Retinal pigment epithelial cell (primary cell): ENCODE results near the gene TMEM237.
A peak's percentile ranks its signal among the peaks of the same experiment; 100 is the strongest.

ENCODE experiments used
- DNase-seq: peaks from one replicate; pipeline ENCODE4 v3.0.0-alpha.2; 2010; ENCODE audit warnings: low read depth
- H3K4me3 ChIP-seq: 2 replicates; pipeline ENCODE4 v1.5.1; 2011; ENCODE audit warnings: mild to moderate bottlenecking, low read length, control low read depth, moderate library complexity
- TF ChIP-seq, protein P1 (sequence below): conservative IDR thresholded peaks from 2 replicates; pipeline ENCODE4 v1.5.1; 2011; ENCODE audit warnings: low read depth, low read length, control low read depth, inconsistent platforms

Gene TMEM237

DNA sequence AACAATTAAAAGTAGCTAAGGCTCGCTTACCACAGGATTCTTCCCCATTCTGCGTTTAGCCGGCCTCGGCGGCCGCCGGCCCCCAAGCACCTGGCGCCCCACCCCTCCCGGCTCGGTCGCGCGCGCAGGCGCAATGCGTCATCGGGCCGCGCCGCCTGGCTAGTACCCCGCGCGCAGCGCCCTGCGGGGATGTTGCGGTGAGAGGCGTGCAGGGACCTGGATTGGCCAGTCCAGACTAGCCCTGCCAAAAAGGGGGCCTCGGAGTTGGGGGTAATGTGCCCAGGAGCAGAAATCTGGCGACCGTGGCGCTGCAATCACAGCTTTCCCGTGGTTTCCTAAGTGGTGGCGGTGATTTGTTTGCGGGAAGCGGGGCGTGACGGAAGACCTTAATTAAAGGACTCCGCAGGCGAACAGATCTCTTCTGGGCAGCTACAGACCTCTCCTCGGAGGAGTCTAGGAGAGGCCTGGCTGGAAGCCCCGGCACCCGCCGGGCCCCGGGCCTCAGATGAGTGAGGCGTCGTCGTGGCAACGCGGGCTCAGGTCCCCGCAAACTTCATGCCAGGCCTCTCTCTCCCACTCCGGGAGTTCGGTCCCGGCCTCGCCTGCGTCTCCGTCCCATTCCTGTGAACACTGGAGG, 606 bp downstream of the TMEM237 start:
- TF ChIP-seq, protein P1, sequence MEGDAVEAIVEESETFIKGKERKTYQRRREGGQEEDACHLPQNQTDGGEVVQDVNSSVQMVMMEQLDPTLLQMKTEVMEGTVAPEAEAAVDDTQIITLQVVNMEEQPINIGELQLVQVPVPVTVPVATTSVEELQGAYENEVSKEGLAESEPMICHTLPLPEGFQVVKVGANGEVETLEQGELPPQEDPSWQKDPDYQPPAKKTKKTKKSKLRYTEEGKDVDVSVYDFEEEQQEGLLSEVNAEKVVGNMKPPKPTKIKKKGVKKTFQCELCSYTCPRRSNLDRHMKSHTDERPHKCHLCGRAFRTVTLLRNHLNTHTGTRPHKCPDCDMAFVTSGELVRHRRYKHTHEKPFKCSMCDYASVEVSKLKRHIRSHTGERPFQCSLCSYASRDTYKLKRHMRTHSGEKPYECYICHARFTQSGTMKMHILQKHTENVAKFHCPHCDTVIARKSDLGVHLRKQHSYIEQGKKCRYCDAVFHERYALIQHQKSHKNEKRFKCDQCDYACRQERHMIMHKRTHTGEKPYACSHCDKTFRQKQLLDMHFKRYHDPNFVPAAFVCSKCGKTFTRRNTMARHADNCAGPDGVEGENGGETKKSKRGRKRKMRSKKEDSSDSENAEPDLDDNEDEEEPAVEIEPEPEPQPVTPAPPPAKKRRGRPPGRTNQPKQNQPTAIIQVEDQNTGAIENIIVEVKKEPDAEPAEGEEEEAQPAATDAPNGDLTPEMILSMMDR = no peak
- DNase-seq = peak; percentile 29
- H3K4me3 ChIP-seq = peak overlapping the region; percentile 93

DNA sequence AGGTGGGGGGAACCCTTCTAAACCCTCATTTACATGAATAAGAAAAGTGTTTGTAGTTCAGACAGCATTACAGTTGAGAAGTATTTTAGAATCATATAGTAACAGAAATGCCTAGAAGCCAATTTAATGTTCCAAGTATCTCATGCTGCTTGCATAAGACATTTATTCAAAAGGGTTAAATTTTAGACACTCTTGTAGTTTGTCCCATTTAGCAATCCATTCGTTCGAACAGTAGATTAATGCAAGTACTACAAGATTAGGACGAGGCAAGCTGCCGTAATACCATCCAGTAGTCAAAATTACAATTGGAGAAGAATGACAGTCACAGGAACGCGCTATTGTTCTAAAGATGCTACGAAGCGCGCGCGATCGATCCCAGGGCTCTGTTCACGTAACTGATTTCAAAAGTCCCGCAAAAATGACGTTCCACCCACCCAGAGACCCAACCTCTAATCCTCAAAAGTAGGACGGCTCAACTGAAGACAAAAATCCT, 1.2 kb downstream of the TMEM237 start:
- TF ChIP-seq, protein P1 = no peak
- peak overlapping the region; percentile 93 for H3K4me3 ChIP-seq
- DNase-seq = no peak

DNA sequence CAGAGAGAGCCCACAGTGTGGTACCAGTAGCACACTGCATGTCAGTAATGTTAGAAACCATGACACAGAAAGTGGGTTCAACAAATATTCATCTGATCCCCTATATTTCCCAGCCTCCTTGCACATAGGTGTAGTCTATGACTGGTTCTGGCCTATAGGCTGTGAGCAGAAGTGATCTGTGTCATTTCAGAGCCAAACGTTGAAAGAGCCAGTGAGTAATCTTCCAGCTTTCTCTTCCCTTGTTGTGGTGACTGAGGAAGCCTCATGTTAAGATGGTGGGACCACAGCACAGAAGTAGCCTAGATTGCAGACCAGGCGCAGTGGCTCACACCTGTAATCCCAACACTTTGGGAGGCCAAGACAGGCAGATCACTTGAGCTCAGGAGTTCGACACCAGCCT, 4.1 kb downstream of the TMEM237 start:
- TF ChIP-seq, protein P1 = no peak
- DNase-seq = no peak
- H3K4me3 ChIP-seq = no peak overlapping the region

DNA sequence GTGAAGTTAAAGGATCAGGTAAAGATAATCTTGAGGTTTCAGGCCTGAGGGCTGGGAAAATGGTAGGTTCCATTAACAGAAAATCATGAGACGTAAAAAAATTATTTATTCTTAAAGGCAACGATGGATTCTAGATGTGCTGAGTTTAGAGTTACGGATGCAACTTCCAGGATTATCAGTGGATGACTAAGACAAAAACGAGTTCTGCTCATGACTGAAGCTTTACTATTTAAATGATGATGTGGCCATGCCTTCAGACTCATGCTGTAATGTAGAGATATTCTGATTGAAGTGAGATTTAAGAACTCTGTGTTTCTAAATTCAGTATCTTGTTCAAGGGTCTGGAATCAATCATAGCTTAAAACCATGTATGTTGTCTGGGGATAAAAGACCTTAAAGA, 5.0 kb downstream of the TMEM237 start:
- TF ChIP-seq, protein P1 = no peak
- no peak for DNase-seq
- H3K4me3 ChIP-seq = no peak overlapping the region

DNA sequence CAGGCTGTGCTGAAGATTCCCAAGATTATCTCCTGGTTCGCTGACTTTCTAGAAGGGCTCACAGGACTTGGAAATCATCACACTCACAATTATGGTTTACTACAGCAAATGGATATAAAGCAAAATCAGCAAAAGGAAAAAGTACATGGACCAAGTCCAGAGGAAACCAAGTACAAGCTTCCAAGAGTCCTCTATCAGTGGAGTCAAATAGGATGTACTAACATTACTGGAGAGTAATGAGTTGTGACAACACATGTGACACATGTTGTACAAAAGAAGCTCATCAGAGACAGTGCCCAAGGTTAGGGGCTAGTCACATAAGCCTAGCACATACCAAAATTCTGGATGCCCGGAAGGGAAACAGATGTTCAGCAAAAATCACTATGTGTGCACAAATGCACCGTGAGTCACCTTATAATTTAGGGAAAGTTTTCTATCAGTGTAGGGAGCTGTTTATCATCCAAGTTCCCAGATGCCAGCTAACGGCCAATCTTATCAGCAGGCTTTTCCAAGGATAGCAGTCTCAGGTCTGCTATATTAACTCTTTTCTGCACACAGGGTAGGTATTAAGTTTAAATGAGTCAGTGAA, 9.5 kb downstream of the TMEM237 start:
- TF ChIP-seq, protein P1 = no peak
- no peak for DNase-seq
- no peak overlapping the region for H3K4me3 ChIP-seq

DNA sequence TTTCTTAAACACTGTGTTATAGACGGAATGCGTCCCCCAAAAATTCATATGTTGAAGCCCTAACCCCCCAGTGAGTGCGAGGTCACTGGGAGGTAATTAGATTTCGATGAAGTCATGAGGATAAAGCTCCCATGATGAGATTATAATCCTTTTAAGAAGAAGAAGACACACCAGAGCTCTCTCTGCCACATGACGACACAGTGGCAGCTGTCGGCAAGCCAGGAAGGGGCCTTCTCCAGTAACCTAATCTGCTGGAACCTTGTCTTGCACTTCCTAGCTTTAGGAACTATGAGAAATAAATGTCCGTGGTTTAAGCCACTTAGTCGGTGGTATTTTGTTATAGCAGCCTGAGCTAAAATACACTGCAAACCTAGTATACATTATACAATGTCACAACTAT, 12.3 kb downstream of the TMEM237 start:
- TF ChIP-seq, protein P1 = no peak
- H3K4me3 ChIP-seq = no peak overlapping the region
- no peak for DNase-seq

DNA sequence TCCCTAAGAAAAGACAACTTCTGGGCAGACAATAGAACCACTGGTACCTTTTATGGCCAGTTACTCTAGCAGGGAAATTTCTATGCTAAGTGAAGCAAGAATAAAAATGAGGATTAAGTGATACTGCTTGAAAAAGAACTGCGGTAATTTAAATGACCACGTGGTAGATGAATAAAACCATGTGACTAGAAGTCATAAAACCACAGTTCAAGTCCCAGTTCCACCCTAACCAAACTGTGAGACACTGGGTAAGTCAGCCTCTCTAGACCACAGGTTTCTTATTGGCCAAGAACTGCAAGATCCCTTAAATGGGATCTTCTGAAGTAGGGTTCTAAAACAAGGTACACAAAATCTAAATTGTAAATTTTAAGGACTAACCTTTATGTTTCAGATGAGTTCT, 12.7 kb downstream of the TMEM237 start:
- TF ChIP-seq, protein P1 = no peak
- H3K4me3 ChIP-seq = no peak overlapping the region
- DNase-seq = no peak
